Hepatocyte (in vitro differentiated cells): ENCODE measurements around the gene CRYBG2. TPM values are rescaled to one million over a fixed set of nuclear protein-coding genes. Genes with fewer than 3 reads are reported as not detected.

Experiments used
- DNase-seq: peaks from one replicate; pipeline ENCODE4 v3.0.0-alpha.2; 2016; ENCODE audit warnings: low spot score
- H2AFZ ChIP-seq: fragments of 200-600 bp; sonication (generic); 2 replicates; pipeline ENCODE4 v1.6.0; 2016; ENCODE audit warnings: antibody characterized with exemption, mild to moderate bottlenecking
- H3K27ac ChIP-seq: fragments of 200-600 bp; sonication (generic); 2 replicates; pipeline ENCODE4 v1.5.1; 2016; ENCODE audit warnings: mild to moderate bottlenecking
- H3K27me3 ChIP-seq: fragments of 200-600 bp; sonication (generic); 2 replicates; pipeline ENCODE4 v1.6.1; 2016
- H3K36me3 ChIP-seq: fragments of 200-600 bp; sonication (generic); replicated peaks from 2 replicates; pipeline ENCODE4 v1.5.1; 2016; ENCODE audit warnings: low read depth; ENCODE audit not compliant: insufficient read depth
- H3K4me1 ChIP-seq: fragments of 200-600 bp; sonication (generic); 2 replicates; pipeline ENCODE4 v1.5.1; 2016; ENCODE audit warnings: mild to moderate bottlenecking, moderate library complexity; ENCODE audit not compliant: insufficient read depth
- H3K4me2 ChIP-seq: fragments of 200-600 bp; sonication (generic); 2 replicates; pipeline ENCODE4 v1.6.0; 2016
- H3K4me3 ChIP-seq: fragments of 200-600 bp; sonication (generic); 2 replicates; pipeline ENCODE4 v1.5.1; 2016; ENCODE audit warnings: mild to moderate bottlenecking
- H3K79me2 ChIP-seq: fragments of 200-600 bp; sonication (generic); 2 replicates; pipeline ENCODE4 v1.6.0; 2017; ENCODE audit warnings: mild to moderate bottlenecking
- H3K9me2 ChIP-seq: fragments of 200-600 bp; sonication (generic); replicated peaks from 2 replicates; pipeline ENCODE4 v1.6.0; 2017; ENCODE audit warnings: mild to moderate bottlenecking; ENCODE audit not compliant: insufficient read depth
- H3K9me3 ChIP-seq: fragments of 200-600 bp; sonication (generic); 2 replicates; pipeline ENCODE4 v1.5.1; 2016; ENCODE audit warnings: low read depth, mild to moderate bottlenecking
- H4K20me1 ChIP-seq: fragments of 200-600 bp; sonication (generic); 2 replicates; pipeline ENCODE4 v1.6.0; 2016; ENCODE audit warnings: mild to moderate bottlenecking; ENCODE audit not compliant: insufficient read depth, poor library complexity, severe bottlenecking
- CTCF ChIP-seq: fragments of 200-600 bp; sonication (generic); IDR thresholded peaks from 2 replicates; pipeline ENCODE4 v1.5.1; 2016; ENCODE audit warnings: antibody characterized with exemption, mild to moderate bottlenecking; ENCODE audit not compliant: poor library complexity
- EZH2 ChIP-seq: fragments of 200-600 bp; sonication (generic); IDR thresholded peaks from 2 replicates; pipeline ENCODE4 v1.6.1; 2016; ENCODE audit warnings: antibody characterized with exemption, mild to moderate bottlenecking, borderline replicate concordance
- EZH2phosphoT487 ChIP-seq: fragments of 200-600 bp; sonication (generic); IDR thresholded peaks from one replicate; pipeline ENCODE4 v1.6.1; 2018; ENCODE audit warnings: antibody characterized with exemption, mild to moderate bottlenecking, low read depth, moderate library complexity; ENCODE audit not compliant: unreplicated experiment, severe bottlenecking
- WGBS: methylation state at CpG from one replicate; pipeline ENCODE4 v1.1.6; 2016; ENCODE audit warnings: low lambda C conversion rate; ENCODE audit errors: missing lambda C conversion rate; 5-methylcytosine and 5-hydroxymethylcytosine counted together
- polyA plus RNA-seq: library from polyadenylated mRNA; unstranded; fragments of >200 nt; fragmentation: Nextera tagmentation; extraction: Ambion mirVana; gene quantifications from 2 replicates; pipeline ENCODE4 v1.2.1, GENCODE V29; 2016
- total RNA-seq: library from RNA; depleted of rRNA; stranded (reverse); fragments of >200 nt; gene quantifications from 2 replicates; pipeline ENCODE4 v1.2.3, GENCODE V29; 2014

Gene CRYBG2
- total and polyA plus RNA-seq, 2 experiments from 2014 or later, result 15.6 to 20.1 TPM

- Histone ChIP-seq H3K36me3 (no peaks in the 10 kb centered on the region), H3K4me2 (no peak overlapping the region), H3K27ac (no peak overlapping the region), H3K9me2 (no peaks in the 10 kb centered on the region), H3K27me3 (no peaks in the 10 kb centered on the region), H3K4me1 (no peaks in the 10 kb centered on the region), H2AFZ (no peak overlapping the region), H3K79me2 (no peaks in the 10 kb centered on the region), H3K4me3 (no peak overlapping the region), H4K20me1 (no peaks in the 10 kb centered on the region), H3K9me3 (no peaks in the 10 kb centered on the region)
- WGBS, result 86% methylated on average over 8 of the region's 8 CpGs
- no peak for DNase-seq
- TF ChIP-seq EZH2phosphoT487 (no peak), CTCF (no peak), EZH2 (no peak)
Measured at GRCh38 chr1:26327956-26328362, 26.0 kb downstream of the CRYBG2 start.

- H4K20me1 ChIP-seq, result no peaks in the 10 kb centered on the region
- no peaks in the 10 kb centered on the region for H3K9me2 ChIP-seq
- no peaks in the 10 kb centered on the region for H3K27me3 ChIP-seq
- no peaks in the 10 kb centered on the region for H3K9me3 ChIP-seq
- DNase-seq, result no peak
- H3K36me3 ChIP-seq, result no peaks in the 10 kb centered on the region
- H3K79me2 ChIP-seq, result no peaks in the 10 kb centered on the region
- H3K4me3 ChIP-seq, result no peak overlapping the region
- H3K27ac ChIP-seq, result no peak overlapping the region
- no peak overlapping the region for H2AFZ ChIP-seq
- no peak for TF ChIP-seq CTCF
- no peak for TF ChIP-seq EZH2phosphoT487
- TF ChIP-seq EZH2, result no peak
- WGBS, result 86% methylated on average over 3 of the region's 3 CpGs
- no peaks in the 10 kb centered on the region for H3K4me1 ChIP-seq
- no peak overlapping the region for H3K4me2 ChIP-seq
Measured at GRCh38 chr1:26324550-26324949, 29.4 kb downstream of the CRYBG2 start.

GRCh38 chr1:26323382-26323781 is 30.5 kb downstream of the CRYBG2 start:
- no peak overlapping the region for H2AFZ ChIP-seq
- H3K4me2 ChIP-seq, result no peak overlapping the region
- no peaks in the 10 kb centered on the region for H3K79me2 ChIP-seq
- no peaks in the 10 kb centered on the region for H3K36me3 ChIP-seq
- TF ChIP-seq EZH2, result no peak
- no peak for TF ChIP-seq EZH2phosphoT487
- TF ChIP-seq CTCF, result no peak
- no peak for DNase-seq
- no peak overlapping the region for H3K27ac ChIP-seq
- no peaks in the 10 kb centered on the region for H3K27me3 ChIP-seq
- H4K20me1 ChIP-seq, result no peaks in the 10 kb centered on the region
- H3K9me2 ChIP-seq, result no peaks in the 10 kb centered on the region
- H3K9me3 ChIP-seq, result no peaks in the 10 kb centered on the region
- H3K4me3 ChIP-seq, result no peak overlapping the region
- WGBS, result 96% methylated on average over 2 of the region's 2 CpGs
- no peaks in the 10 kb centered on the region for H3K4me1 ChIP-seq

- 85% methylated on average over 10 of the region's 10 CpGs for WGBS
- no peaks in the 10 kb centered on the region for H3K4me1 ChIP-seq
Measured at GRCh38 chr1:26322042-26322331, 31.9 kb downstream of the CRYBG2 start.

More at GRCh38 chr1:26322042-26322331, 31.9 kb downstream of the CRYBG2 start:
- Histone ChIP-seq H2AFZ (no peak overlapping the region), H3K27me3 (no peaks in the 10 kb centered on the region), H3K79me2 (no peaks in the 10 kb centered on the region), H4K20me1 (no peaks in the 10 kb centered on the region), H3K4me2 (no peak overlapping the region), H3K9me2 (no peaks in the 10 kb centered on the region), H3K9me3 (no peaks in the 10 kb centered on the region), H3K4me3 (no peak overlapping the region), H3K36me3 (no peaks in the 10 kb centered on the region), H3K27ac (no peak overlapping the region)
- no peak for TF ChIP-seq EZH2phosphoT487
- no peak for TF ChIP-seq CTCF
- TF ChIP-seq EZH2, result no peak
- no peak for DNase-seq
